Spleen (tissue), 11 donors: Measurements from ENCODE around the gene MTA1. TPM values are rescaled to one million over a fixed set of nuclear protein-coding genes. Genes with fewer than 3 reads are reported as not detected.

ENCODE experiments used
- DNase-seq: peaks from one replicate; pipeline ENCODE4 v3.0.0-alpha.2; 2020
- H3K27ac ChIP-seq, 8 donors: fragments of 200-600 bp; sonication (generic) in 7 of 8; 1 replicate in 4 of 8; 2 replicates in 4 of 8; pipeline versions ENCODE4 v1.5.0 to v1.8.0; 2016 to 2021; ENCODE audit warnings: inconsistent platforms in 4 of 8, mild to moderate bottlenecking in 4 of 8, moderate library complexity in 1 of 8
- H3K27me3 ChIP-seq, 7 donors: fragments of 200-600 bp; sonication (generic) in 6 of 7; replicated peaks in 1 of 7; 1 replicate in 4 of 7; 2 replicates in 3 of 7; pipeline versions ENCODE4 v1.5.0 to v1.8.0; 2016 to 2021; ENCODE audit warnings: inconsistent platforms in 3 of 7, mild to moderate bottlenecking in 1 of 7
- H3K36me3 ChIP-seq, 6 donors: fragments of 200-600 bp; sonication (generic) in 5 of 6; 1 replicate in 4 of 6; 2 replicates in 2 of 6; pipeline versions ENCODE4 v1.5.0 to v1.8.0; 2016 to 2021; ENCODE audit warnings: inconsistent platforms in 2 of 6
- H3K4me1 ChIP-seq, 6 donors: fragments of 200-600 bp; sonication (generic) in 5 of 6; 1 replicate in 3 of 6; 2 replicates in 3 of 6; pipeline versions ENCODE4 v1.5.0 to v1.8.0; 2016 to 2021; ENCODE audit warnings: inconsistent platforms in 3 of 6
- H3K4me3 ChIP-seq, 8 donors: fragments of 200-600 bp; sonication (generic) in 7 of 8; 1 replicate in 4 of 8; 2 replicates in 4 of 8; pipeline versions ENCODE4 v1.5.0 to v1.8.0; 2016 to 2021; ENCODE audit warnings: inconsistent platforms in 4 of 8, mild to moderate bottlenecking in 4 of 8, moderate library complexity in 2 of 8
- H3K9me3 ChIP-seq, 8 donors: fragments of 200-600 bp; sonication (generic) in 7 of 8; 1 replicate in 4 of 8; 2 replicates in 4 of 8; pipeline versions ENCODE4 v1.5.0 to v1.8.0; 2016 to 2021; ENCODE audit warnings: inconsistent platforms in 4 of 8
- CTCF ChIP-seq, 11 experiments: fragments of 200-600 bp in 7 of 11; fragments of 450-650 bp in 4 of 11; sonication (generic) in 4 of 11; IDR thresholded peaks in 8 of 11; conservative IDR thresholded peaks in 3 of 11; 1 replicate in 7 of 11; 2 replicates in 4 of 11; pipeline versions ENCODE4 v1.4.0 to v1.8.0; 2016 to 2021; ENCODE audit warnings: antibody characterized with exemption in 11 of 11, inconsistent platforms in 4 of 11, mild to moderate bottlenecking in 1 of 11
- POLR2A ChIP-seq, 3 donors: fragments of 450-650 bp; IDR thresholded peaks; one replicate each; pipeline ENCODE4 v1.5.1; 2017; ENCODE audit warnings: antibody characterized with exemption in 3 of 3, mild to moderate bottlenecking in 1 of 3
- POLR2AphosphoS5 ChIP-seq, 3 donors: sonication (generic); formaldehyde crosslinking; IDR thresholded peaks; one replicate each; pipeline ENCODE4 v1.5.1; 2017; ENCODE audit warnings: antibody characterized with exemption in 3 of 3
- WGBS, 5 donors: extraction: QIAGEN DNeasy Blood & Tissue Kit in 3 of 5; methylation state at CpG; one replicate each; pipeline versions ENCODE4 v1.1.5 to v1.1.7; 2013 to 2018; 5-methylcytosine and 5-hydroxymethylcytosine counted together
- intact Hi-C: fragments of 100-400 bp; cut with DNase I; formaldehyde crosslinking; loops from one replicate; pipeline ENCODE4 v1.15.0; 2023; ENCODE audit warnings: low total_unique reads
- polyA plus RNA-seq, 3 donors: library from polyadenylated mRNA; stranded (reverse); fragments of 200-250 nt; gene quantifications; one replicate each; pipeline ENCODE4 v1.2.1, GENCODE V29; 2013
- total RNA-seq, 7 donors: library from RNA; depleted of rRNA in 3 of 7; stranded (reverse); fragments of >200 nt in 3 of 7; fragmentation: NEBNext Ultra II Directional in 4 of 7; extraction: Animal tissue kit (Norgen Biotek cat#: 25700) in 4 of 7; gene quantifications; one replicate each; pipeline versions ENCODE4 v1.1.0 to v1.2.1, GENCODE V29; 2016 to 2021
- donor health status: healthy with polysubstance abuse.
- donor health status: DM: no; HTN: no; CAD: no; lungs with moderate emphysema.
- donor health status: DM: no; HTN: no; CAD: no.
- donor health status: Bipolar disorder and iron deficiency.
- donor health status: healthy.
- donor health status: DM: no; HTN: no; CAD: no.
- donor health status: DM: yes; HTN: yes; CAD: no.

MTA1 gene
- total and polyA plus RNA-seq, 10 donors: 33.0 to 128 (median 78.2) TPM

- 26 to 47% (median 42%) methylated on average over 8 to 21 of the region's 21 CpGs for WGBS, 5 donors
- intact Hi-C loops: no loop called here
These were observed 56.6 kb downstream of the MTA1 start for GRCh38 chr14:105476097-105476830.

GRCh38 chr14:105476831-105477659, 57.4 kb downstream of the MTA1 start:
- intact Hi-C loops: no loop called here
- peaks cover 0 to 85% (median 44%) of the 10 kb centered on the region in 7 donors for H3K27me3 ChIP-seq
- peak overlapping the region in 7 of 8 donors; percentile 66 to 89 (median 77) for H3K4me3 ChIP-seq
- H3K9me3 ChIP-seq: no peaks in the 10 kb centered on the region
- peaks cover 0 to 21% (median 5%) of the 10 kb centered on the region in 6 donors for H3K36me3 ChIP-seq
- H3K27ac ChIP-seq: peak overlapping the region; percentile 72 to 95 (median 89)
- TF ChIP-seq POLR2A (IDR thresholded peaks at IDR 0.05) (no peak), POLR2AphosphoS5 (IDR thresholded peaks at IDR 0.05) (no peak), CTCF (IDR thresholded peaks at IDR 0.05 in 8 of 11, conservative IDR thresholded peaks at IDR 0.05 in 3 of 11) (no peak)
- DNase-seq: no peak
- WGBS, 5 donors: 39 to 63% (median 52%) methylated on average over 13 to 16 of the region's 16 CpGs
- H3K4me1 ChIP-seq: peaks cover 32 to 95% (median 77%) of the 10 kb centered on the region in 6 donors

More at GRCh38 chr14:105476097-105476830, 56.6 kb downstream of the MTA1 start:
- Histone ChIP-seq H3K4me1 (peaks cover 26 to 95% (median 71%) of the 10 kb centered on the region in 6 donors), H3K4me3 (peak overlapping the region; percentile 16 to 89 (median 76)), H3K27me3 (peaks cover 0 to 83% (median 44%) of the 10 kb centered on the region in 7 donors), H3K9me3 (no peaks in the 10 kb centered on the region), H3K36me3 (peaks cover 0 to 22% (median 5%) of the 10 kb centered on the region in 6 donors), H3K27ac (peak overlapping the region; percentile 72 to 95 (median 89))
- peak; percentile 90 for DNase-seq
- TF ChIP-seq CTCF (IDR thresholded peaks at IDR 0.05 in 8 of 11, conservative IDR thresholded peaks at IDR 0.05 in 3 of 11) (no peak), POLR2AphosphoS5 (IDR thresholded peaks at IDR 0.05) (peak; percentile 82 to 91 (median 90)), POLR2A (IDR thresholded peaks at IDR 0.05) (peak in 1 of 3 donors; percentile 63)

GRCh38 chr14:105477660-105478397, 58.2 kb downstream of the MTA1 start:
- no peak for TF ChIP-seq POLR2A (IDR thresholded peaks at IDR 0.05)
- no peak for TF ChIP-seq POLR2AphosphoS5 (IDR thresholded peaks at IDR 0.05)
- no peak for TF ChIP-seq CTCF (IDR thresholded peaks at IDR 0.05 in 8 of 11, conservative IDR thresholded peaks at IDR 0.05 in 3 of 11)
- DNase-seq: peak; percentile 88
- Histone ChIP-seq H3K9me3 (no peaks in the 10 kb centered on the region), H3K27ac (peak overlapping the region in 6 of 8 donors; percentile 7 to 95 (median 90)), H3K4me1 (peaks cover 39 to 95% (median 85%) of the 10 kb centered on the region in 6 donors), H3K36me3 (peaks cover 0 to 21% (median 5%) of the 10 kb centered on the region in 6 donors), H3K4me3 (peak overlapping the region in 4 of 8 donors; percentile 8 to 89 (median 43)), H3K27me3 (peaks cover 0 to 82% (median 44%) of the 10 kb centered on the region in 7 donors)
- WGBS, 5 donors: 7 to 40% (median 34%) methylated on average over 29 to 56 of the region's 56 CpGs
- intact Hi-C loops: no loop called here
